D721Med (cell line): Measurements from ENCODE around the gene KCNT1.

Experiments used
- DNase-seq: peaks from one replicate; pipeline ENCODE4 v3.0.0; 2011; ENCODE audit warnings: low spot score; ENCODE audit not compliant: insufficient read length
- FAIRE-seq: peaks from 2 replicates; lab custom pipeline; 2011; peaks lifted over from hg19 to GRCh38; lab: Jason Lieb, UNC
- TF ChIP-seq, protein P1 (sequence below): IDR thresholded peaks from 2 replicates; pipeline ENCODE4 v1.5.1; 2012; ENCODE audit warnings: mild to moderate bottlenecking, control low read depth; ENCODE audit not compliant: insufficient read depth; ENCODE audit errors: missing control alignments

The KCNT1 gene

DNA sequence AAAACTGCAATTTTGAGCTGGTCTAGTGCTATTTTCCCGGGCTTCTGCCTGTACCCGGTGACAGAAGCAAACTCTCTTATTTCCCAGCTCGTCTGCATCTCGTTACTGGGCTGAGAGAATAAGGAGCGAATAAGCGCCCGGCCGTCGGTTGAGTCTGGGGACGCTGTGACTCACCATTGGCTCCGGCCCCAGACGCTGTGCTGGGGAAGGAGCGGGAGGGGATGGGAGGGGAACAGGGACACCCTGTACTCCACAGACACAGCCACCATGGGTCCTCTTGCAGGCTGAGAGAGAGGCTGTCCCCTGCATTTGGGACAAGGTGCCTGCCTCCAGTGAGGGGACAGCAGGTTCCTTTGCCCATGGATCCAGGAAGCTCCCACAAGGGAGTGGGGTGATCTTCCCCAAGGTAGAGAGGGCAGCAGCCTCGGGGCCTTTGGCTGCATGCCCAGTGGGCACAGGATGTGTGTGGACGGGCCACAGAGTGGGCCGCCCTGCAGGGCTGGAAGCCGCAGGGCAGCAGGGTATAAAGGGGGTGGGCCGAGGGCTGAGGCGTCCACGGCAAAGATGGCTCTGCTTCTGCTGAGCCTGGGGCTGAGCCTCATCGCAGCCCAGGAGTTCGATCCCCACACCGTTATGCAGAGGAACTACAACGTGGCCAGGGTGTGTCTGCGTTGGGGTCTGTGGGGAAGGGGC is 39.1 kb upstream of the KCNT1 start, which contains the start of gene LCN9:
TSS of gene LCN9 (plus strand) at position 552 of the 693 bp plus-strand sequence. CDS start at position 565, 13 bp downstream.
- DNase-seq (no peak), FAIRE-seq (no peak)
- TF ChIP-seq, protein P1, sequence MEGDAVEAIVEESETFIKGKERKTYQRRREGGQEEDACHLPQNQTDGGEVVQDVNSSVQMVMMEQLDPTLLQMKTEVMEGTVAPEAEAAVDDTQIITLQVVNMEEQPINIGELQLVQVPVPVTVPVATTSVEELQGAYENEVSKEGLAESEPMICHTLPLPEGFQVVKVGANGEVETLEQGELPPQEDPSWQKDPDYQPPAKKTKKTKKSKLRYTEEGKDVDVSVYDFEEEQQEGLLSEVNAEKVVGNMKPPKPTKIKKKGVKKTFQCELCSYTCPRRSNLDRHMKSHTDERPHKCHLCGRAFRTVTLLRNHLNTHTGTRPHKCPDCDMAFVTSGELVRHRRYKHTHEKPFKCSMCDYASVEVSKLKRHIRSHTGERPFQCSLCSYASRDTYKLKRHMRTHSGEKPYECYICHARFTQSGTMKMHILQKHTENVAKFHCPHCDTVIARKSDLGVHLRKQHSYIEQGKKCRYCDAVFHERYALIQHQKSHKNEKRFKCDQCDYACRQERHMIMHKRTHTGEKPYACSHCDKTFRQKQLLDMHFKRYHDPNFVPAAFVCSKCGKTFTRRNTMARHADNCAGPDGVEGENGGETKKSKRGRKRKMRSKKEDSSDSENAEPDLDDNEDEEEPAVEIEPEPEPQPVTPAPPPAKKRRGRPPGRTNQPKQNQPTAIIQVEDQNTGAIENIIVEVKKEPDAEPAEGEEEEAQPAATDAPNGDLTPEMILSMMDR: no peak

DNA sequence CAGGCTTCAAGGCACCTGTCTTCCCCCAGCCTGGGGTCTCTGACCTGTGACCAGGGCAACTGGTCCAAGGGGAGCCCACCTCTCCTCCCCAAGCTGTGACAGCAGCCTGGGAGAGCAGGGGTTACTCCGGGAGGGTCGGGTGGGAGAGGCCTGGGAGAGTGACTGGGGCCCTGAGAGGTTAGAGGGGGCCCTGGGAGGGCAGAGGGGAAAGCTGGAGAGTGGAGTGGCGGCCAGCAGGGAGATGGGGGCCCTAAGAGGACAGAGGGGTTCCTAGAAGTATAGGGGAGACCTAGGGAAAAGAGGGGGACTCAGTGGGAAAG is 38.6 kb upstream of the KCNT1 start:
- FAIRE-seq (no peak), DNase-seq (no peak)
- TF ChIP-seq, protein P1: no peak

DNA sequence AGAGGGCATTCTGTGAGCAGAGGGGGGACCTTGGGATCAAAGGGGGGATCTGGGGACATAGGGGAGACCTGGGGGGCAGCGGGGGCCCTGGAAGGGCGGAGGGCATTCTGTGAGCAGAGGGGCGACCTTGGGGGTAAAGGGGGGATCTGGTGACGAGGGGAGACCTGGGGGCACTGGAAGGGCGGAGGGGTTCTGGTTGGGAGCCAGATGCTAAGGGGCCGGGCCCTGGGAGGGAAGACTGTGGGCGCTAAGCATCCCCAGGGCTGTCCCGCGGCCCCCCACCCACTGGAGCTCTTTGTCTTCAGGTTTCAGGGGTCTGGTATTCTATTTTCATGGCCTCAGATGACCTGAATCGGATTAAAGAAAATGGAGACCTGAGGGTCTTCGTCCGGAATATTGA is 38.1 kb upstream of the KCNT1 start:
- FAIRE-seq: no peak
- TF ChIP-seq, protein P1: no peak
- DNase-seq: no peak

DNA sequence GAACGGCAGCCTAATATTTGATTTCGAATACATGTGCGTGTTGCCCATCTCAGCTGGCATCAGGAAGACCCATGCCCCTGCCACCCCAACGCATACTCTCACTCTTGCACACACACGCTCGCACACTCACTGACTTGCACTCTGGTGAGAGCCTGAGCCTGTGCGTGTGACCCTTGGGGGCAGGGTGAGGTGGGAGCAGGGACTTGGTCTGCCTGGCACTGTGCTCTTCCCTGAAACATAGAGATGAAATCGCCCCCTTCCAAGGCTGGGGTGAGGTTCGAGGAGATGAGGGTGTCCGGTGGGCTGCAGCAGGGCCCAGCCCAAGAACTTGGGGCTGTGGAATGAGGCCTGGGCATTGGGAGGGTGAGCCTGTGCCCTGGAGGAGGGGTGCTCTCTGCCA is 37.7 kb upstream of the KCNT1 start:
- no peak for FAIRE-seq
- TF ChIP-seq, protein P1: no peak
- no peak for DNase-seq

DNA sequence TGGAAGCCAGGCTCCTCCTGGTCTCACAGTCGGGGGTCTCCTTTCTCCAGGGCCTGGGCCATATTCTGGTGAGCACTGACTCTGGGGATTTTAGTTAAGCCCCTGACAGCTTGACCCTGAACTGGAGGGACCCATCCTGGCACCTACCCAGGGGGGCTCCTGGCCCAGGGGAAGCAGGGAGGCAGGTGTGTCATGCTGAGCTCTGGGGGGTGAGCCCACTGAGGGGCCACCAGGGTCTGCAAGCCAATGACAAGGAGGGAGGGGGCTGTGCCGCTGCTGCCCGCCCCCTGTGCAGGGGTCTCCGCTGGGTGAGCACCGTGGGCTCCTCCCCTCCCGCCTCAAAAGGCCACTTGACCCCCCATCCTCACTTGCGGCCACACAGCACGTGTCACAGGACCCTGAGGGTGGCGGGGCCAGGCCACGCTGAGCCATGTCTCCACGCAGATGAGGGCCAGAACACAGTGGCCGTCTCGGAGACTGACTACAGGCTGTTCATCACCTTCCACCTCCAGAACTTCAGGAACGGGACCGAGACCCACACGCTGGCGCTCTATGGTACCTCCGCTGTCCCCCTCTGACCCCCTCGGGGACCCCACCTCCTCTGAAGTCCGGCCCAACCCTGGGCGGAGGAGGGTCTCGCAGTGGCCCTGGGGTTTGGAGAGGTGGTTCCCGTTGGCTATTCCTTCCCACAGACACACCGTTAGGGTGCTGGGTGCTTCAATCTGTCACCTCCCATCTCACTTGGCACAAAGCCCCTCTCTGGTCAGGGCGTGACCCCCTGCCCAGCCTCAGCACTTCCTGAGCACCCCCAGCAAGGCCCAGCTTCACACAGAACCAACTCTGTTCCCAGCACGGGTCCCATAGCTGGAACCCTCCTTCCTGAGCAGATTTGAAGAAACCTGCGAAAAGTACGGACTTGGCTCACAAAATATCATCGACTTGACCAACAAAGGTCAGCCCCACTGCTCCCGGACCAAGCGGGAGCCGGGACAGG is 36.9 kb upstream of the KCNT1 start:
- DNase-seq: no peak
- TF ChIP-seq, protein P1: no peak
- FAIRE-seq: no peak

DNA sequence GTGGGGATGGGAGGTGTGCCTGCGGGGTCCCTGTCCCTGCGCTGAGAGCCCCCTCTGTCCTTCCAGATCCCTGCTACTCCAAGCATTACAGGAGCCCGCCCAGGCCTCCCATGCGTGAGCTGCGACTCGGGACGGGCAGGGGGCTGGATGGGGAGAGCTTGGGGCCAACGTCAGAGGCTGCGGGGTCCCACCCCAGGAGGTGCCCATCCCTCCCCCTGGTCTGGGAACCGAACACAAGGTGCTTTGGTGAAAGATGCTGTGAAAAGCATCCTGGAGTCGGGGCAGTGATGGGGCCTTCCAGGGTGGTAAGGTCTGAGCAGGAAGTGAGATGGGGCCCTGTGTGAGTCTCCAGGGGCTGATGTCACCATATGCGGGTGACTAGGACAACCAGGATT is 36.2 kb upstream of the KCNT1 start:
- FAIRE-seq: no peak
- TF ChIP-seq, protein P1: no peak
- no peak for DNase-seq
